ENCODE measurements around the gene COMMD1. TPM values are rescaled to one million over a fixed set of nuclear protein-coding genes. Genes with fewer than 3 reads are reported as not detected.

The COMMD1 gene
- total and polyA plus RNA-seq, 7 experiments from 2014 or later: 15.6 to 65.3 (median 21.4) TPM

- H3K27me3 Mint-ChIP-seq: peaks cover 0 to 4% (median 0%) of the 10 kb centered on the region in 5 donors
- H3K4me3 Mint-ChIP-seq: no peak overlapping the region
- Histone ChIP-seq H3K36me3 (ENCODE audit: control insufficient read depth in 2 of 3, insufficient read depth in 3 of 3, low read length in 3 of 3) (no peaks in the 10 kb centered on the region), H3K27me3 (ENCODE audit: control insufficient read depth in 2 of 2, insufficient read depth in 2 of 2, low read length in 2 of 2) (no peaks in the 10 kb centered on the region), H3K9me3 (ENCODE audit: control insufficient read depth in 2 of 3, low read length in 3 of 3) (no peaks in the 10 kb centered on the region), H3K27ac (ENCODE audit: low read depth, low read length) (no peak overlapping the region), H3K4me3 (ENCODE audit: low read length) (no peak overlapping the region), H3K4me1 (ENCODE audit: control insufficient read depth in 2 of 2, insufficient read depth in 2 of 2, low read length in 2 of 2) (no peaks in the 10 kb centered on the region)
- peaks cover 0 to 3% (median 0%) of the 10 kb centered on the region in 5 donors for H3K36me3 Mint-ChIP-seq
- POLR2A ChIA-PET: no interaction called here
- intact Hi-C loops (cut with micrococcal nuclease): no loop called here
- H3K27ac Mint-ChIP-seq: no peak overlapping the region
- H3K9me3 Mint-ChIP-seq: no peaks in the 10 kb centered on the region
- no peak for ATAC-seq
- no peak for DNase-seq
- CTCF ChIA-PET: no interaction called here
- H3K4me1 Mint-ChIP-seq: no peaks in the 10 kb centered on the region
Observed at GRCh38 chr2:62163834-62164233, 258.4 kb downstream of the COMMD1 start.

- no peak overlapping the region for H3K4me3 ChIP-seq (ENCODE audit: low read length)
Observed at GRCh38 chr2:62175728-62176127, 270.3 kb downstream of the COMMD1 start.

GRCh38 chr2:62176801-62177200 is 271.3 kb downstream of the COMMD1 start:
- Histone ChIP-seq H3K4me3 (ENCODE audit: low read length) (no peak overlapping the region), H3K9me3 (ENCODE audit: control insufficient read depth in 2 of 3, low read length in 3 of 3) (no peaks in the 10 kb centered on the region), H3K27me3 (ENCODE audit: control insufficient read depth in 2 of 2, insufficient read depth in 2 of 2, low read length in 2 of 2) (no peaks in the 10 kb centered on the region), H3K36me3 (ENCODE audit: control insufficient read depth in 2 of 3, insufficient read depth in 3 of 3, low read length in 3 of 3) (no peaks in the 10 kb centered on the region), H3K4me1 (ENCODE audit: control insufficient read depth in 2 of 2, insufficient read depth in 2 of 2, low read length in 2 of 2) (no peaks in the 10 kb centered on the region), H3K27ac (ENCODE audit: low read depth, low read length) (no peak overlapping the region)
- ChIA-PET POLR2A (no interaction called here), CTCF (no interaction called here)
- Mint-ChIP-seq H3K27ac (no peak overlapping the region), H3K4me3 (no peak overlapping the region), H3K36me3 (peaks cover 0 to 3% (median 0%) of the 10 kb centered on the region in 5 donors), H3K27me3 (peaks cover 0 to 3% (median 0%) of the 10 kb centered on the region in 5 donors), H3K9me3 (peaks cover 0 to 2% (median 0%) of the 10 kb centered on the region in 11 donors), H3K4me1 (peaks cover 0 to 10% (median 9%) of the 10 kb centered on the region in 7 donors)
- intact Hi-C loops (cut with micrococcal nuclease): no loop called here
- DNase-seq (no peak), ATAC-seq (no peak)

More at GRCh38 chr2:62175728-62176127, 270.3 kb downstream of the COMMD1 start:
- H3K4me1 ChIP-seq (ENCODE audit: control insufficient read depth in 2 of 2, insufficient read depth in 2 of 2, low read length in 2 of 2): no peaks in the 10 kb centered on the region
- ChIA-PET CTCF (no interaction called here), POLR2A (no interaction called here)
- no peak overlapping the region for H3K4me3 Mint-ChIP-seq
- H3K9me3 ChIP-seq (ENCODE audit: control insufficient read depth in 2 of 3, low read length in 3 of 3): no peaks in the 10 kb centered on the region
- peaks cover 0 to 3% (median 0%) of the 10 kb centered on the region in 5 donors for H3K36me3 Mint-ChIP-seq
- intact Hi-C loops (cut with micrococcal nuclease): no loop called here
- H3K27me3 ChIP-seq (ENCODE audit: control insufficient read depth in 2 of 2, insufficient read depth in 2 of 2, low read length in 2 of 2): no peaks in the 10 kb centered on the region
- peaks cover 0 to 2% (median 0%) of the 10 kb centered on the region in 11 donors for H3K9me3 Mint-ChIP-seq
- DNase-seq: no peak
- no peaks in the 10 kb centered on the region for H3K4me1 Mint-ChIP-seq
- no peak overlapping the region for H3K27ac ChIP-seq (ENCODE audit: low read depth, low read length)
- H3K27me3 Mint-ChIP-seq: peaks cover 0 to 3% (median 0%) of the 10 kb centered on the region in 5 donors
- H3K27ac Mint-ChIP-seq: peak overlapping the region in 1 of 9 donors; percentile 45
- no peaks in the 10 kb centered on the region for H3K36me3 ChIP-seq (ENCODE audit: control insufficient read depth in 2 of 3, insufficient read depth in 3 of 3, low read length in 3 of 3)
- ATAC-seq: no peak

GRCh38 chr2:62177392-62178049 is 272.0 kb downstream of the COMMD1 start:
- DNase-seq (no peak), ATAC-seq (no peak)
- intact Hi-C loops (cut with micrococcal nuclease): no loop called here
- no peak overlapping the region for H3K27ac ChIP-seq (ENCODE audit: low read depth, low read length)
- H3K4me1 Mint-ChIP-seq: peaks cover 0 to 15% (median 12%) of the 10 kb centered on the region in 7 donors
- POLR2A ChIA-PET: no interaction called here
- CTCF ChIA-PET: no interaction called here
- H3K36me3 Mint-ChIP-seq: peaks cover 0 to 3% (median 0%) of the 10 kb centered on the region in 5 donors
- no peak overlapping the region for H3K4me3 ChIP-seq (ENCODE audit: low read length)
- no peaks in the 10 kb centered on the region for H3K27me3 ChIP-seq (ENCODE audit: control insufficient read depth in 2 of 2, insufficient read depth in 2 of 2, low read length in 2 of 2)
- no peaks in the 10 kb centered on the region for H3K4me1 ChIP-seq (ENCODE audit: control insufficient read depth in 2 of 2, insufficient read depth in 2 of 2, low read length in 2 of 2)
- peaks cover 0 to 2% (median 0%) of the 10 kb centered on the region in 11 donors for H3K9me3 Mint-ChIP-seq
- H3K27me3 Mint-ChIP-seq: peaks cover 0 to 3% (median 0%) of the 10 kb centered on the region in 5 donors
- H3K36me3 ChIP-seq (ENCODE audit: control insufficient read depth in 2 of 3, insufficient read depth in 3 of 3, low read length in 3 of 3): no peaks in the 10 kb centered on the region
- no peak overlapping the region for H3K27ac Mint-ChIP-seq
- no peaks in the 10 kb centered on the region for H3K9me3 ChIP-seq (ENCODE audit: control insufficient read depth in 2 of 3, low read length in 3 of 3)
- no peak overlapping the region for H3K4me3 Mint-ChIP-seq

GRCh38 chr2:62178741-62179271 is 273.3 kb downstream of the COMMD1 start:
- POLR2A ChIA-PET: no interaction called here
- H3K4me3 ChIP-seq (ENCODE audit: low read length): no peak overlapping the region
- CTCF ChIA-PET: interaction anchor here (0.6 to 0.7 kb wide), 2 partner anchors 10 to 101 kb away, joined by 3 read pairs; no protein-coding TSS in a partner anchor
- Mint-ChIP-seq H3K9me3 (peaks cover 0 to 2% (median 0%) of the 10 kb centered on the region in 11 donors), H3K27ac (no peak overlapping the region), H3K4me1 (peaks cover 0 to 15% (median 12%) of the 10 kb centered on the region in 7 donors), H3K27me3 (peaks cover 0 to 3% (median 0%) of the 10 kb centered on the region in 5 donors), H3K36me3 (peaks cover 0 to 3% (median 0%) of the 10 kb centered on the region in 5 donors), H3K4me3 (no peak overlapping the region)
- no peaks in the 10 kb centered on the region for H3K4me1 ChIP-seq (ENCODE audit: control insufficient read depth in 2 of 2, insufficient read depth in 2 of 2, low read length in 2 of 2)
- H3K9me3 ChIP-seq (ENCODE audit: control insufficient read depth in 2 of 3, low read length in 3 of 3): no peaks in the 10 kb centered on the region
- H3K36me3 ChIP-seq (ENCODE audit: control insufficient read depth in 2 of 3, insufficient read depth in 3 of 3, low read length in 3 of 3): no peaks in the 10 kb centered on the region
- DNase-seq (no peak), ATAC-seq (no peak)
- no peak overlapping the region for H3K27ac ChIP-seq (ENCODE audit: low read depth, low read length)
- intact Hi-C loops (cut with micrococcal nuclease): no loop called here
- H3K27me3 ChIP-seq (ENCODE audit: control insufficient read depth in 2 of 2, insufficient read depth in 2 of 2, low read length in 2 of 2): no peaks in the 10 kb centered on the region

GRCh38 chr2:62180975-62181374 is 275.5 kb downstream of the COMMD1 start:
- ChIA-PET CTCF (no interaction called here), POLR2A (no interaction called here)
- H3K27ac Mint-ChIP-seq: no peak overlapping the region
- H3K27me3 Mint-ChIP-seq: peaks cover 0 to 7% (median 0%) of the 10 kb centered on the region in 5 donors
- intact Hi-C loops (cut with micrococcal nuclease): no loop called here
- Histone ChIP-seq H3K36me3 (ENCODE audit: control insufficient read depth in 2 of 3, insufficient read depth in 3 of 3, low read length in 3 of 3) (no peaks in the 10 kb centered on the region), H3K4me3 (ENCODE audit: low read length) (no peak overlapping the region), H3K9me3 (ENCODE audit: control insufficient read depth in 2 of 3, low read length in 3 of 3) (no peaks in the 10 kb centered on the region), H3K27ac (ENCODE audit: low read depth, low read length) (no peak overlapping the region), H3K4me1 (ENCODE audit: control insufficient read depth in 2 of 2, insufficient read depth in 2 of 2, low read length in 2 of 2) (no peaks in the 10 kb centered on the region), H3K27me3 (ENCODE audit: control insufficient read depth in 2 of 2, insufficient read depth in 2 of 2, low read length in 2 of 2) (no peaks in the 10 kb centered on the region)
- no peak for DNase-seq
- peaks cover 0 to 2% (median 0%) of the 10 kb centered on the region in 11 donors for H3K9me3 Mint-ChIP-seq
- no peak for ATAC-seq
- peaks cover 0 to 1% (median 0%) of the 10 kb centered on the region in 5 donors for H3K36me3 Mint-ChIP-seq
- no peak overlapping the region for H3K4me3 Mint-ChIP-seq
- H3K4me1 Mint-ChIP-seq: peaks cover 0 to 15% (median 12%) of the 10 kb centered on the region in 7 donors

All from naive thymus-derived CD4-positive, alpha-beta T cell (primary cell).